Central memory CD8-positive, alpha-beta T cell (primary cell): ENCODE results near the gene SLC35F3.
"Not testable (repeated sequence)": the region's sequence is repeated elsewhere in the genome, so short reads cannot be mapped to it uniquely, and the experiment has no call there.

Experiments
- ATAC-seq: fragments of 150-1000 bp; cut with Tn5 transposase; replicated peaks from 2 replicates; pipeline ENCODE4 v1.10.0; 2022; ENCODE audit warnings: mild to moderate bottlenecking, moderate FRiP score, moderate number of reproducible peaks; ENCODE audit not compliant: poor library complexity, severe bottlenecking; ENCODE audit errors: extremely low read depth
- DNase-seq, 2 donors: peaks; one replicate each; pipeline ENCODE4 v3.0.0; 2021; ENCODE audit warnings: low spot score in 2 of 2
- H3K27ac Mint-ChIP-seq: one replicate; pipeline ENCODE4 v1.8.0; 2022; ENCODE audit warnings: low read depth, mild to moderate bottlenecking, moderate library complexity, mixed read lengths
- H3K27me3 Mint-ChIP-seq: one replicate; pipeline ENCODE4 v1.8.0; 2022; ENCODE audit warnings: mixed read lengths
- H3K36me3 Mint-ChIP-seq: one replicate; pipeline ENCODE4 v1.8.0; 2022; ENCODE audit warnings: mild to moderate bottlenecking, moderate library complexity, mixed read lengths; ENCODE audit not compliant: insufficient read depth
- H3K4me1 Mint-ChIP-seq: one replicate; pipeline ENCODE4 v1.8.0; 2022; ENCODE audit warnings: mixed read lengths
- H3K4me3 Mint-ChIP-seq: one replicate; pipeline ENCODE4 v1.8.0; 2022; ENCODE audit warnings: mild to moderate bottlenecking, moderate library complexity, mixed read lengths
- H3K9me3 Mint-ChIP-seq: one replicate; pipeline ENCODE4 v1.8.0; 2022; ENCODE audit warnings: mixed read lengths

SLC35F3 gene

DNA sequence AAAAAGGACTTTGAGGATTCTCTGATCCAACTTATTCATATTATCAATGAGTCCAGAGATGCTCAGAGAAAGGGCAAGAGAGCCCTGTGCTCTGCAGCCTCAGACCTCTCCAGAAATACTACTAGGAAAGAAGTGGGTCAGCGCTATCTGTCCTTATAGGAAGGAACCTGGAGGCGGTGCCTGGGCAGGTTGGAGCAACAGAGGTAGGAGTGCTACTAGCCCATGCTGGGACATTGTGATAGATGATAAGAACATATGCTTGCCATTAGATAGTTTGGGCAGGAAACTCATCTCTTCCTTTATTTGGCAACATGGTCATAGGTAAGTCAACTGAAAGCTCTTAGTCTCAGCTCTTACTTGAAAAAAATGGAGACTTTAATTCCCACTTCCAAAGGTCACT is 335.0 kb downstream of the SLC35F3 start:
- Mint-ChIP-seq H3K36me3 (no peaks in the 10 kb centered on the region), H3K9me3 (no peaks in the 10 kb centered on the region), H3K4me1 (no peaks in the 10 kb centered on the region), H3K4me3 (no peak overlapping the region), H3K27ac (no peak overlapping the region), H3K27me3 (peaks cover 37% of the 10 kb centered on the region)
- ATAC-seq, result no peak
- DNase-seq, result no peak

DNA sequence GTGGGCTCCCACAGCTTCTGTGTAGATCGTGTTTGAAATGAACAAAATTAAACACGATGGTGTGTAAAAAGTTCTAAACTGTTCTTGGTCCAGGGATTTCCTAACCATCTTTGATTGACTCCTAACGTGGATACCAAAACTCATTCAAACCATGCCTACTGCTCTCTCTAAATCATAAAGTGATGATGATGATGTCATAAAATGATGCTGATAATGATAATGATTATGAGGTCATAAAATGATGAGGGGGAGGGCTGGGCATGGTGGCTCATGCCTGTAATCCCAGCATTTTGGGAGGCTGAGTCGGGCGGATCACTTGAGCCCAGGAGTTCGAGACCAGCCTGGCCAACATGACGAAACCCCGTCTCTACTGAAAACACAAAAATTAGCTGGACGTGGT is 335.5 kb downstream of the SLC35F3 start:
- Mint-ChIP-seq H3K36me3 (no peaks in the 10 kb centered on the region), H3K9me3 (no peaks in the 10 kb centered on the region), H3K27me3 (peaks cover 37% of the 10 kb centered on the region), H3K4me1 (no peaks in the 10 kb centered on the region), H3K27ac (no peak overlapping the region), H3K4me3 (no peak overlapping the region)
- DNase-seq, result no peak
- no peak for ATAC-seq

DNA sequence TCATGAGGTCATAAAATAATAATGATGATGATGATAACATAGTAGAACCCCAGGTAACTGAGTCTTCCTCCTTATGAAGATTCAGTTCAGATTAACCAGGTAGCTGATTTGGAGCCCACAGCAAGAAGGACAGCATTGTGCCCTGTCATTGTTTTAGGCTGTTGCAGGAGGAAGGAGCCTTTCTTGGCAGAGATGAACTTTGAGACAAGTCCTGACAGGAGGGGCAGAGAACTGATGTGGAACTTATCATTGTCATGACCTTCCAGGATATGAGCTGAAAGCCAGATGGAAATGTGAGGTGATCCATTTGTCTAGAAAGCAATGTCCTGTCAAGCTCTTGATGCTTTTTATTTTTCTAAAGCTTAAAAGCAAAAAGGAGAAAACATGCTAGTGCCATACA is 336.2 kb downstream of the SLC35F3 start:
- H3K4me3 Mint-ChIP-seq, result no peak overlapping the region
- no peaks in the 10 kb centered on the region for H3K4me1 Mint-ChIP-seq
- peaks cover 40% of the 10 kb centered on the region for H3K27me3 Mint-ChIP-seq
- H3K9me3 Mint-ChIP-seq, result no peaks in the 10 kb centered on the region
- H3K36me3 Mint-ChIP-seq, result no peaks in the 10 kb centered on the region
- H3K27ac Mint-ChIP-seq, result no peak overlapping the region
- ATAC-seq, result no peak
- no peak for DNase-seq

DNA sequence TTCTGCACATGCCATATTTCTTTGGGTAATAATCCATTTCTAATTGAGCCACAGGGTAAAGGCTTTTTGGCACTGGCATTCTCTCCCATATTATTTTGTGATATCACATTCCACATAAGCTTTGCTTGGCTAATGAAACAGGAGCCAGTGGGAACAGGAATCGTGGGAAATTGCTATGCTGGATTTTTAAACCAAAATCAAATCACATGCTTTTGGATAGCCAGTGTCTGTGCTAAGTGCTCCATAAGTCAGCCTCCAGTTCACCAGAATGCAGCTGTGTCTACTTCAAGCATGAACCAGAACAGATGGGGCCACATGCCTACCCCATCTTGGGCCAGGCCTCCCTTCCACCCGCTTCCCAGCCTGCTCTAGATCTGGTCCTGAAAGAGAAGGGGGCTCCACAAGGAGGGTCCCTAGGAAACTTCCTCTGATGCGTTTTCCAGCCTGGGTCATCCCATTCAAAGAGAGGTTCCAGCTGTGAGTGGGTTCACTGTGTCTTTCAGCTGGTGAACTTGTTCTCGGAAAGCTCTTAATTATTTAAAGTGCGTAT is 337.5 kb downstream of the SLC35F3 start:
- Mint-ChIP-seq H3K27me3 (peaks cover 45% of the 10 kb centered on the region), H3K4me3 (no peak overlapping the region), H3K36me3 (no peaks in the 10 kb centered on the region), H3K9me3 (peaks cover 3% of the 10 kb centered on the region), H3K4me1 (peaks cover 13% of the 10 kb centered on the region), H3K27ac (no peak overlapping the region)
- ATAC-seq (no peak), DNase-seq (no peak)

DNA sequence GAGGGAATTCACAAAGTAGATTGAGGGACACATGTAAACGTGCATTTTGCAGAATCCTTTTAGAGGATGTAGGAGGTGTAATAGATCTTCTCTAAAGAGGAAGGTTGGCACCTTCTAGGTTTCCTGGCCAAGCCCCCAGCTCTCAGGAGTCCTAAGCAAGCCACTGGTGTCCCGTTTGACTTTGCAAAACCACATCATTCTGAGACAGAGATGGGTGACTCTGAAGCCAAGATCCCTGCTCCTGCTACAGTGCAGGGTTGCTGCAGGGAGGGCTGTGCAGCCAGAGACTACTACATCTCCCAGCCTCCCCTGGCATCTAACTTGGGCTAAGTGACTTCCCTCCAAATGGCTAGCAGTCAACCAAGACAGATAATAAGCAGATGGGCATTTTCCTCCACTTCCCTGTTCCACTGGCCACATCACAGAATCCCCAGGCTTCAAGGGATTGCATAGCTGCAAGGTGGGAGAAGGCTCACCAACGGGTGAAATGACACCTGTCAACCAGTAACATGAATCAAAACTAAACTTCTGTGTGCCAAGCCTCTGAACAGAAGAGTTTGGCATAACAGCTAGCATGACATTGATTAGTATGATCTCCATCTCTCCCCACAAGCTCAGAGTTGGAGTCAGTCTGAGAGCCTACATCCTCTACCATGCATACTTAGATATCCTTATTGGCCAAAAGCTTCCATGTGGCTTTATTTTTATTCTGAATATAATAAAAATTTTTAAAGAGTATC is 339.2 kb downstream of the SLC35F3 start:
- DNase-seq, result no peak
- Mint-ChIP-seq H3K4me1 (peaks cover 15% of the 10 kb centered on the region), H3K9me3 (peaks cover 6% of the 10 kb centered on the region), H3K27me3 (peaks cover 38% of the 10 kb centered on the region), H3K4me3 (no peak overlapping the region), H3K27ac (no peak overlapping the region), H3K36me3 (no peaks in the 10 kb centered on the region)
- no peak for ATAC-seq

DNA sequence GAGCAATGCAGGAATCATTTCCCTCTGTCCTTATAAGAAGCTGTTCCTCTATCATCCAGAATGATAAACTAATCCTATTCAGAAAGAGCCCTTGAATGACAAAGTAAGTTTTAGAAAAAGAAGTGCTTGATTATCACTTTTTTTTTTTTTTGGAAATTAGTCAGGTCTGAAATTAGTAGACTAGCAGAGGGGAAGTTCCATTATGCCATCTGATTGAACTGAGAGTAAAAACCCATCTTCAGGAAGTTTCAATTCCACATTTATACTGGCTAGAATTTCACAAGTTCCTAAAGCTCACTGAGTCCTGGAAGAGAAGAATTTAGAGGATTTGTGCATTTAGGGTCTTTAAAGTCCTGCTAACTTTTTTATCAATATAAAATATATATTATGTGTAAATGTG is 340.0 kb downstream of the SLC35F3 start:
- no peak for ATAC-seq

DNA sequence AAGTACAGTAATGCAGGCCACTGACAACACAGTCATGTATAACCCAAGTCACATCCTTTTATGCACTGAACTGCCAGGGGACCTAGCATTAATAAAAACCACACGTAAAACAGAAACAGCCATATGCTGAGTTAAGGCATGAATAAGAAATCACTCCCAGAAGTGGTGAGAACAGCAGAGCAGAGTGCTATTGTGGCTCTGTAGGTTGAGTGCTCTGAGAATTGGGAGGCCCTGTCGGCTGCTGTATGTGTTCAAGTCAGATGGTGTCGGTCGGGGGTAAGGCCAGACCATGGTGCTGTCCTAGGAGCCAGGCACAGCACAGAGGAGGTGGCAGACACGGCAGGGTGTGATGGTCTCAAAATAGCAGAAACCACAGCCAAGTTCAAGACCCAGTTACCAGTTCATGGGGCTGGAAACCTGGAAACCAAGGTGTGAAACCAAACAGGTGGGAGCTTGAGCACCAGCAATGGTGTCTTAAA is 342.2 kb downstream of the SLC35F3 start:
- H3K27ac Mint-ChIP-seq, result no peak overlapping the region

More for the DNA sequence above, 340.0 kb downstream of the SLC35F3 start:
- Mint-ChIP-seq H3K27ac (no peak overlapping the region), H3K4me1 (peaks cover 15% of the 10 kb centered on the region), H3K9me3 (peaks cover 6% of the 10 kb centered on the region), H3K27me3 (peaks cover 30% of the 10 kb centered on the region), H3K36me3 (no peaks in the 10 kb centered on the region), H3K4me3 (no peak overlapping the region)
- DNase-seq, result no peak

DNA sequence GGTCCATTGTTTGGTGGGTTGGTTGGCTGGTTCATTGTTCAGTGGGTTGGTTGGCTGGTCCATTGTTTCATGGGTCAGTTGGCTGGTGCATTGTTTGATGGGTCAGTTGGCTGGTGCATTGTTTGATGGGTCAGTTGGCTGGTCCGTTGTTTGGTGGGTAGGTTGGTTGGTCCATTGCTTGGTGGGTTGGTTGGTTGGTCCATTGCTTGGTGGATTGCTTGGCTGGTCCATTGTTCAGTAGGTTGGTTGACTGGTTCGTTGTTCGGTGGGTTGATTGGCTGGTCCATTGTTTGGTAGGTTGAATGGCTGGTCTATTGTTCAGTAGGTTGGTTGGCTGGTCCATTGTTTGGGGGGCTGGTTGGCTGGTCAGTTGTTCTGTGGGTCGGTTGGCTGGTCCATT is 343.3 kb downstream of the SLC35F3 start:
- not testable (repeated sequence) for H3K4me3 Mint-ChIP-seq, H3K36me3 Mint-ChIP-seq, H3K27ac Mint-ChIP-seq, H3K9me3 Mint-ChIP-seq, DNase-seq, ATAC-seq
- peaks cover 22% of the 10 kb centered on the region for H3K27me3 Mint-ChIP-seq
- peaks cover 15% of the 10 kb centered on the region for H3K4me1 Mint-ChIP-seq

More for the DNA sequence above, 342.2 kb downstream of the SLC35F3 start:
- Mint-ChIP-seq H3K27me3 (peaks cover 22% of the 10 kb centered on the region), H3K4me1 (peaks cover 15% of the 10 kb centered on the region), H3K36me3 (no peaks in the 10 kb centered on the region), H3K4me3 (no peak overlapping the region), H3K9me3 (peaks cover 6% of the 10 kb centered on the region)
- no peak for ATAC-seq
- no peak for DNase-seq

DNA sequence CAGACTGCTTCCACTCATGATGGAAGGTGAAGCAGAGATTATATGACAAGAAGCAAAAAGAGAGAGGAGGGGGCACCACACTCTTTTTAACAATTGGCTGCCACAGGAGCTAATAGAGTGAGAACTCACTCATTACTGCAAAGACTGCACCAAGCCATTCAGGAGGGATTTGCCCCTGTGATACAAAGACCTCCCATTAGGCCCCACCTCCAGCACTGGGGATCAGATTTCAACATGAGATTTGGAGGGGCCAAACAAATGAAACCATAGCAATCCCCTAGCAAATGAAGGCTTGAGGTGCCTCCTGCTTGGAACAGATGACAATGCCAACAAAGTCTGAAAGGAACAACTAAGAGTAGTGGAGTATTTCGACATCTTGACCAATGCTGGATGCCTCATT is 346.3 kb downstream of the SLC35F3 start:
- peaks cover 15% of the 10 kb centered on the region for H3K4me1 Mint-ChIP-seq
- H3K27ac Mint-ChIP-seq, result no peak overlapping the region
- no peak overlapping the region for H3K4me3 Mint-ChIP-seq
- H3K27me3 Mint-ChIP-seq, result peaks cover 42% of the 10 kb centered on the region
- ATAC-seq (no peak), DNase-seq (no peak)
- H3K36me3 Mint-ChIP-seq, result no peaks in the 10 kb centered on the region
- H3K9me3 Mint-ChIP-seq, result peaks cover 6% of the 10 kb centered on the region

DNA sequence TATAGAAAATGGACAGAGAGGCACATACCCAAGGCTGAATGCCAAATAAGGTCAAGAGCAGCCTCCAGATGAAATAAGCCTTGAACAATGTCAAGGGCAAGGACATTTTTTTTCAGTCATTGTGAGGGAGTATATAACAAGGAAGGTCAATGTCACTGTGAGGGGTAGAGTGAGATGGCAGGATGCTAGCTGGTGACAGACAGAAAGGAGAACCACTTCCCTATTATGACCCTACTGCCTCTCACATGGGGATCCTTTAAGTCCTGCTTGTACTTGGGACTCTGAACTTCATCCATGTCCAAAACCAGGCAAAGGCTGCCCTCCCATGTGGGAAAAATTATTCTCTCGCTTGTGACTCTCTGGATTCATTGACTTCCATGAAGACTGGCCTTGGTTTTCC is 349.3 kb downstream of the SLC35F3 start:
- no peaks in the 10 kb centered on the region for H3K36me3 Mint-ChIP-seq
- no peaks in the 10 kb centered on the region for H3K4me1 Mint-ChIP-seq

DNA sequence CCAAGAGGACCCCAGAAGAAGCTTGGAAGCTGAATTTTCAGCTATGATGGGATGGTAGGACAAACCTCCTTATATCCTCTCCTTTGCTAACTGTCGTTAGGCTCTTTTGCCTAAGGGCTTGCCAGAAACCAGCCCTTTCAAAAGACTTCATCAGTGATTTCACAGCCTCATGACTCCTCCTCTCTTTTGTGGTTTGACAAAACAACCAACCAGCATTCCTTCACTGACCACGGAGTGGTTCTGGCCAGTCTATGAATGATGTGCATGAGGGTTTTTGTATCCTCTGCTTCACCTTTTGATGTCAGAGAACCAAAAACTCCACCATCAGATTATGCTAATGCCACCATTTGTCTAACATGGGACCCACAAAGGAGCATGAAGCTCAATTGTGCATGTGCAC is 351.9 kb downstream of the SLC35F3 start:
- DNase-seq (no peak), ATAC-seq (no peak)
- no peak overlapping the region for H3K4me3 Mint-ChIP-seq

More for the DNA sequence above, 349.3 kb downstream of the SLC35F3 start:
- peaks cover 47% of the 10 kb centered on the region for H3K27me3 Mint-ChIP-seq
- H3K27ac Mint-ChIP-seq, result no peak overlapping the region
- peaks cover 9% of the 10 kb centered on the region for H3K9me3 Mint-ChIP-seq
- DNase-seq (no peak), ATAC-seq (no peak)
- H3K4me3 Mint-ChIP-seq, result no peak overlapping the region

DNA sequence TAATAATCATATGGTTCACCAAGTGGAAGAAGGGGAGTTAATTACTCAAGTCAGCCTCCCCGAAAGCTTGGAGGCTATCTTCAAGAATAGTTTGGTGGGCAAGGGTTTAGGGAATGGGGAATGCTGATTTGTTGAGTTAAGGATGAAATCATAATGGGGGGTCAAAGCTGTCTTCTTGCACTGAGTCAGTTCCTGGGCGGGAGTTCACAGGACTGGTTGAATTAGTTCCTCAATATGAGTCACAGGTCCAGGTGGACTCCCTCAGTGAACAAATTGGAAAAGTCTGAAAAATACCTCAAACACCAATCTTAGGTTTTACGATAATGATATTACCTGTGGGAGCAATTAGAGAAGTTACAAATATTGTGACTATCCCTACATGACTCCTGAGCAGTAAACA is 353.6 kb downstream of the SLC35F3 start:
- H3K4me1 Mint-ChIP-seq, result peaks cover 8% of the 10 kb centered on the region
- ATAC-seq, result no peak
- no peaks in the 10 kb centered on the region for H3K36me3 Mint-ChIP-seq
- H3K27ac Mint-ChIP-seq, result no peak overlapping the region
- peaks cover 57% of the 10 kb centered on the region for H3K27me3 Mint-ChIP-seq
- no peak overlapping the region for H3K4me3 Mint-ChIP-seq
- no peak for DNase-seq
- H3K9me3 Mint-ChIP-seq, result peaks cover 9% of the 10 kb centered on the region

More for the DNA sequence above, 351.9 kb downstream of the SLC35F3 start:
- Mint-ChIP-seq H3K27ac (no peak overlapping the region), H3K4me1 (peaks cover 8% of the 10 kb centered on the region), H3K9me3 (peaks cover 9% of the 10 kb centered on the region), H3K27me3 (peaks cover 57% of the 10 kb centered on the region), H3K36me3 (no peaks in the 10 kb centered on the region)

DNA sequence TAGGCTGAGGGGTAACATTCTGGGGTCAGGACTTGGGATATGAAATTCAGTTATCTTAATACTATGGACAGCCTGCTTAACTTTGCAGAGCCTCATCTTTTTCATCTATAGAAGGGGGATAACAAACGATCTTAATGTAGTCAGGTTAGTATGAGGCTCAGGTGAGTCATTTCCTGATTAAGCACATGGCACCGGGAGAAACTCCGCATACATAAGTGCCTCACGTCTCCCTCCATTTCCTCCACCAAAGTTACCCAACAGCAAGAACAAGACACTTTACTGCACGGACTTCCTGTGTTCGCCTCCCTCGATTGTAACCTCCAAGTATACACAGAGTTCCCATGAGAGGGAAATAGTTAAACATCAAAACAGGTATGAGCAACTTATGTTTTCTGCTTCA is 356.1 kb downstream of the SLC35F3 start:
- H3K9me3 Mint-ChIP-seq, result peaks cover 9% of the 10 kb centered on the region
- no peak overlapping the region for H3K4me3 Mint-ChIP-seq
- no peak for DNase-seq
- no peaks in the 10 kb centered on the region for H3K36me3 Mint-ChIP-seq
- ATAC-seq, result no peak
- no peak overlapping the region for H3K27ac Mint-ChIP-seq
- H3K4me1 Mint-ChIP-seq, result peaks cover 8% of the 10 kb centered on the region
- peaks cover 33% of the 10 kb centered on the region for H3K27me3 Mint-ChIP-seq
